Fibroblast of the conjunctiva (primary cell): ENCODE data around the gene STEAP1B.
"Not testable (repeated sequence)": the region's sequence is repeated elsewhere in the genome, so short reads cannot be mapped to it uniquely, and the experiment has no call there.

ENCODE experiments used
- DNase-seq: peaks from one replicate; pipeline ENCODE4 v3.0.0-alpha.2; 2010; ENCODE audit warnings: low read depth

The STEAP1B gene

GRCh38 chr7:22454446-22454845, 45.5 kb downstream of the STEAP1B start:
- no peak for DNase-seq

GRCh38 chr7:22452960-22453558, 46.9 kb downstream of the STEAP1B start:
- DNase-seq: no peak

GRCh38 chr7:22452142-22452959, 47.6 kb downstream of the STEAP1B start:
- peak; percentile 16 for DNase-seq

- DNase-seq: not testable (repeated sequence)
Measured at GRCh38 chr7:22450013-22450412, 50.0 kb downstream of the STEAP1B start.

GRCh38 chr7:22447762-22448161, 52.2 kb downstream of the STEAP1B start:
- DNase-seq: no peak

- DNase-seq: no peak
Measured at GRCh38 chr7:22447008-22447407, 53.0 kb downstream of the STEAP1B start.

GRCh38 chr7:22445853-22446252, 54.1 kb downstream of the STEAP1B start:
- DNase-seq: no peak

- no peak for DNase-seq
Measured at GRCh38 chr7:22445140-22445743, 54.7 kb downstream of the STEAP1B start.

- no peak for DNase-seq
Measured at GRCh38 chr7:22444181-22444971, 55.6 kb downstream of the STEAP1B start.

GRCh38 chr7:22443370-22444180, 56.4 kb downstream of the STEAP1B start:
- DNase-seq: no peak

GRCh38 chr7:22442882-22443369, 57.1 kb downstream of the STEAP1B start:
- DNase-seq: no peak

GRCh38 chr7:22442187-22442881, 57.7 kb downstream of the STEAP1B start:
- no peak for DNase-seq

GRCh38 chr7:22441157-22441556, 58.8 kb downstream of the STEAP1B start:
- no peak for DNase-seq

GRCh38 chr7:22438994-22439393, 61.0 kb downstream of the STEAP1B start:
- no peak for DNase-seq

GRCh38 chr7:22436552-22436951, 63.4 kb downstream of the STEAP1B start:
- not testable (repeated sequence) for DNase-seq

GRCh38 chr7:22435720-22436119, 64.3 kb downstream of the STEAP1B start:
- DNase-seq: no peak

- DNase-seq: no peak
Measured at GRCh38 chr7:22435105-22435504, 64.9 kb downstream of the STEAP1B start.

- no peak for DNase-seq
Measured at GRCh38 chr7:22433710-22434460, 66.1 kb downstream of the STEAP1B start.

- DNase-seq: not testable (repeated sequence)
Measured at GRCh38 chr7:22433165-22433700, 66.8 kb downstream of the STEAP1B start.
